Activated naive CD8-positive, alpha-beta T cell treated with anti-CD3 and anti-CD28 coated beads, Interleukin-2, amount 10 ng/mL, durations not matched to agents 7 days and 5 days (primary cell): ENCODE results near the gene CHI3L2. TPM values are rescaled to one million over a fixed set of nuclear protein-coding genes. Genes with fewer than 3 reads are reported as not detected.

Experiments used
- ATAC-seq: fragments of 150-1000 bp; cut with Tn5 transposase; one replicate; pipeline ENCODE4 v1.10.0; 2021; ENCODE audit warnings: low read depth, moderate library complexity
- POLR2A ChIA-PET: fragments of 350-600 bp; sonication (Branson Sonifier 250); formaldehyde crosslinking; loops from one replicate; lab custom pipeline; 2021; ENCODE audit warnings: antibody characterized with exemption; lab: Charles Lee
- DNase-seq: peaks from one replicate; pipeline ENCODE4 v3.0.0; 2021
- H3K27ac Mint-ChIP-seq: one replicate; pipeline ENCODE4 v1.8.0; 2022; ENCODE audit warnings: mild to moderate bottlenecking, mixed read lengths
- H3K27me3 Mint-ChIP-seq: one replicate; pipeline ENCODE4 v1.8.0; 2022; ENCODE audit warnings: mild to moderate bottlenecking, moderate library complexity, mixed read lengths
- H3K36me3 Mint-ChIP-seq: one replicate; pipeline ENCODE4 v1.8.0; 2021; ENCODE audit warnings: mild to moderate bottlenecking, mixed read lengths
- H3K4me1 Mint-ChIP-seq: one replicate; pipeline ENCODE4 v1.8.0; 2021; ENCODE audit warnings: mixed read lengths
- H3K4me3 Mint-ChIP-seq: one replicate; pipeline ENCODE4 v1.8.0; 2022; ENCODE audit warnings: mild to moderate bottlenecking, moderate library complexity, mixed read lengths
- H3K9me3 Mint-ChIP-seq: one replicate; pipeline ENCODE4 v1.8.0; 2021; ENCODE audit warnings: mixed read lengths
- total RNA-seq, 2 experiments: library from RNA; stranded (reverse); gene quantifications; one replicate each; pipeline ENCODE4 v1.2.3, GENCODE V29; 2021

The CHI3L2 gene
- total RNA-seq, 2 experiments from 2014 or later = 30.5 to 33.9 TPM

GRCh38 chr1:111251570-111251969, 24.1 kb downstream of the CHI3L2 start:
- Mint-ChIP-seq H3K27ac (no peak overlapping the region), H3K4me3 (no peak overlapping the region), H3K4me1 (peaks cover 12% of the 10 kb centered on the region), H3K36me3 (no peaks in the 10 kb centered on the region), H3K9me3 (no peaks in the 10 kb centered on the region), H3K27me3 (peaks cover 3% of the 10 kb centered on the region)
- POLR2A ChIA-PET = no interaction called here
- ATAC-seq (peak; percentile 91), DNase-seq (no peak)

GRCh38 chr1:111252786-111253185, 25.3 kb downstream of the CHI3L2 start:
- H3K27me3 Mint-ChIP-seq = peaks cover 3% of the 10 kb centered on the region
- DNase-seq (no peak), ATAC-seq (no peak)
- H3K4me1 Mint-ChIP-seq = peaks cover 12% of the 10 kb centered on the region
- no peaks in the 10 kb centered on the region for H3K9me3 Mint-ChIP-seq
- POLR2A ChIA-PET = no interaction called here
- H3K27ac Mint-ChIP-seq = no peak overlapping the region
- no peak overlapping the region for H3K4me3 Mint-ChIP-seq
- no peaks in the 10 kb centered on the region for H3K36me3 Mint-ChIP-seq

GRCh38 chr1:111253876-111254275, 26.4 kb downstream of the CHI3L2 start:
- POLR2A ChIA-PET = no interaction called here
- H3K36me3 Mint-ChIP-seq = no peaks in the 10 kb centered on the region
- no peak overlapping the region for H3K4me3 Mint-ChIP-seq

GRCh38 chr1:111256988-111257658, 29.6 kb downstream of the CHI3L2 start:
- Mint-ChIP-seq H3K9me3 (no peaks in the 10 kb centered on the region), H3K36me3 (no peaks in the 10 kb centered on the region), H3K4me3 (no peak overlapping the region), H3K4me1 (peaks cover 2% of the 10 kb centered on the region), H3K27me3 (peaks cover 3% of the 10 kb centered on the region), H3K27ac (no peak overlapping the region)
- DNase-seq (no peak), ATAC-seq (no peak)
- POLR2A ChIA-PET = no interaction called here

More at GRCh38 chr1:111253876-111254275, 26.4 kb downstream of the CHI3L2 start:
- no peak for DNase-seq
- Mint-ChIP-seq H3K27me3 (peaks cover 3% of the 10 kb centered on the region), H3K4me1 (peaks cover 12% of the 10 kb centered on the region), H3K9me3 (no peaks in the 10 kb centered on the region), H3K27ac (no peak overlapping the region)
- no peak for ATAC-seq

GRCh38 chr1:111267801-111268508, 40.4 kb downstream of the CHI3L2 start:
- POLR2A ChIA-PET = no interaction called here
- H3K36me3 Mint-ChIP-seq = peaks cover 12% of the 10 kb centered on the region
- peaks cover 4% of the 10 kb centered on the region for H3K4me1 Mint-ChIP-seq
- no peak overlapping the region for H3K4me3 Mint-ChIP-seq
- DNase-seq (no peak), ATAC-seq (no peak)
- peaks cover 25% of the 10 kb centered on the region for H3K27me3 Mint-ChIP-seq
- peaks cover 12% of the 10 kb centered on the region for H3K9me3 Mint-ChIP-seq
- H3K27ac Mint-ChIP-seq = no peak overlapping the region

- POLR2A ChIA-PET = no interaction called here
- DNase-seq = no peak
- no peak for ATAC-seq
These were observed 42.4 kb downstream of the CHI3L2 start for GRCh38 chr1:111269825-111270406.

GRCh38 chr1:111270771-111271463, 43.4 kb downstream of the CHI3L2 start:
- Mint-ChIP-seq H3K27me3 (peaks cover 25% of the 10 kb centered on the region), H3K27ac (no peak overlapping the region), H3K4me1 (peaks cover 8% of the 10 kb centered on the region), H3K9me3 (peaks cover 4% of the 10 kb centered on the region), H3K4me3 (peak overlapping the region; percentile 59), H3K36me3 (peaks cover 10% of the 10 kb centered on the region)
- ATAC-seq (peak; percentile 54), DNase-seq (peak; percentile 36)
- POLR2A ChIA-PET = interaction anchor here (1.5 kb wide), 1 partner anchor 34 kb away, joined by 3 read pairs; no protein-coding TSS in a partner anchor

More at GRCh38 chr1:111269825-111270406, 42.4 kb downstream of the CHI3L2 start:
- peaks cover 10% of the 10 kb centered on the region for H3K36me3 Mint-ChIP-seq
- H3K4me1 Mint-ChIP-seq = peaks cover 8% of the 10 kb centered on the region
- no peak overlapping the region for H3K4me3 Mint-ChIP-seq
- H3K27me3 Mint-ChIP-seq = peaks cover 25% of the 10 kb centered on the region
- peaks cover 6% of the 10 kb centered on the region for H3K9me3 Mint-ChIP-seq
- no peak overlapping the region for H3K27ac Mint-ChIP-seq

- POLR2A ChIA-PET = interaction anchor here (1.5 kb wide), 1 partner anchor 35 kb away, joined by 3 read pairs; no protein-coding TSS in a partner anchor
- H3K4me3 Mint-ChIP-seq = peak overlapping the region; percentile 59
These were observed 43.9 kb downstream of the CHI3L2 start for GRCh38 chr1:111271464-111271801.

GRCh38 chr1:111272081-111272480, 44.6 kb downstream of the CHI3L2 start:
- H3K27ac Mint-ChIP-seq = no peak overlapping the region
- POLR2A ChIA-PET = interaction anchor here (1.5 kb wide), 1 partner anchor 35 kb away, joined by 3 read pairs; no protein-coding TSS in a partner anchor
- H3K4me1 Mint-ChIP-seq = peaks cover 8% of the 10 kb centered on the region
- H3K36me3 Mint-ChIP-seq = peaks cover 4% of the 10 kb centered on the region
- ATAC-seq (no peak), DNase-seq (no peak)
- H3K9me3 Mint-ChIP-seq = no peaks in the 10 kb centered on the region
- peaks cover 25% of the 10 kb centered on the region for H3K27me3 Mint-ChIP-seq
- H3K4me3 Mint-ChIP-seq = no peak overlapping the region

More at GRCh38 chr1:111271464-111271801, 43.9 kb downstream of the CHI3L2 start:
- ATAC-seq (no peak), DNase-seq (no peak)
- Mint-ChIP-seq H3K27me3 (peaks cover 25% of the 10 kb centered on the region), H3K9me3 (peaks cover 2% of the 10 kb centered on the region), H3K4me1 (peaks cover 8% of the 10 kb centered on the region), H3K36me3 (peaks cover 5% of the 10 kb centered on the region), H3K27ac (no peak overlapping the region)

GRCh38 chr1:111274653-111275052, 47.1 kb downstream of the CHI3L2 start:
- DNase-seq (no peak), ATAC-seq (no peak)
- Mint-ChIP-seq H3K4me3 (no peak overlapping the region), H3K9me3 (peaks cover 4% of the 10 kb centered on the region), H3K4me1 (peaks cover 12% of the 10 kb centered on the region), H3K27ac (no peak overlapping the region), H3K27me3 (peaks cover 21% of the 10 kb centered on the region), H3K36me3 (peaks cover 6% of the 10 kb centered on the region)
- POLR2A ChIA-PET = no interaction called here

GRCh38 chr1:111275079-111275478, 47.6 kb downstream of the CHI3L2 start:
- Mint-ChIP-seq H3K27ac (no peak overlapping the region), H3K4me1 (peaks cover 12% of the 10 kb centered on the region), H3K9me3 (peaks cover 4% of the 10 kb centered on the region), H3K27me3 (peaks cover 17% of the 10 kb centered on the region), H3K36me3 (peaks cover 3% of the 10 kb centered on the region), H3K4me3 (no peak overlapping the region)
- DNase-seq (no peak), ATAC-seq (no peak)
- POLR2A ChIA-PET = no interaction called here

GRCh38 chr1:111275780-111276433, 48.4 kb downstream of the CHI3L2 start:
- H3K36me3 Mint-ChIP-seq = peaks cover 2% of the 10 kb centered on the region
- POLR2A ChIA-PET = no interaction called here
- no peak overlapping the region for H3K4me3 Mint-ChIP-seq
- DNase-seq = no peak
- H3K4me1 Mint-ChIP-seq = peaks cover 11% of the 10 kb centered on the region
- ATAC-seq = no peak
- peaks cover 4% of the 10 kb centered on the region for H3K9me3 Mint-ChIP-seq
- peaks cover 13% of the 10 kb centered on the region for H3K27me3 Mint-ChIP-seq
- no peak overlapping the region for H3K27ac Mint-ChIP-seq

GRCh38 chr1:111279144-111279543, 51.6 kb downstream of the CHI3L2 start:
- Mint-ChIP-seq H3K9me3 (peaks cover 4% of the 10 kb centered on the region), H3K4me1 (peaks cover 8% of the 10 kb centered on the region), H3K4me3 (no peak overlapping the region), H3K27me3 (no peaks in the 10 kb centered on the region), H3K27ac (no peak overlapping the region), H3K36me3 (peaks cover 2% of the 10 kb centered on the region)
- POLR2A ChIA-PET = no interaction called here
- DNase-seq = no peak
- ATAC-seq = no peak
